ENCODE data around the gene NFATC1.

The NFATC1 gene

GRCh38 chr18:79413901-79414300, 18.2 kb downstream of the NFATC1 start:
- H3K27ac Mint-ChIP-seq: peak overlapping the region; percentile 41
- H3K4me1 Mint-ChIP-seq (ENCODE audit: low read depth): peaks cover 27% of the 10 kb centered on the region
- no peak overlapping the region for H3K4me3 Mint-ChIP-seq
- H3K9me3 Mint-ChIP-seq (ENCODE audit: low read depth): no peaks in the 10 kb centered on the region
- H3K36me3 Mint-ChIP-seq: peaks cover 3% of the 10 kb centered on the region
- no peaks in the 10 kb centered on the region for H3K27me3 Mint-ChIP-seq

- Mint-ChIP-seq H3K9me3 (ENCODE audit: low read depth) (no peaks in the 10 kb centered on the region), H3K4me3 (no peak overlapping the region), H3K27me3 (no peaks in the 10 kb centered on the region), H3K36me3 (peaks cover 5% of the 10 kb centered on the region), H3K4me1 (ENCODE audit: low read depth) (peaks cover 36% of the 10 kb centered on the region), H3K27ac (no peak overlapping the region)
Observed at GRCh38 chr18:79416022-79416676, 20.4 kb downstream of the NFATC1 start.

- Mint-ChIP-seq H3K27ac (no peak overlapping the region), H3K36me3 (peaks cover 5% of the 10 kb centered on the region), H3K9me3 (ENCODE audit: low read depth) (no peaks in the 10 kb centered on the region), H3K4me3 (no peak overlapping the region), H3K4me1 (ENCODE audit: low read depth) (peaks cover 36% of the 10 kb centered on the region), H3K27me3 (no peaks in the 10 kb centered on the region)
Observed at GRCh38 chr18:79416677-79417052, 20.9 kb downstream of the NFATC1 start.

GRCh38 chr18:79418236-79418635, 22.5 kb downstream of the NFATC1 start:
- H3K27me3 Mint-ChIP-seq: no peaks in the 10 kb centered on the region
- no peak overlapping the region for H3K4me3 Mint-ChIP-seq

GRCh38 chr18:79418642-79419041, 22.9 kb downstream of the NFATC1 start:
- H3K9me3 Mint-ChIP-seq (ENCODE audit: low read depth): no peaks in the 10 kb centered on the region
- no peak overlapping the region for H3K4me3 Mint-ChIP-seq
- no peaks in the 10 kb centered on the region for H3K27me3 Mint-ChIP-seq
- peaks cover 35% of the 10 kb centered on the region for H3K4me1 Mint-ChIP-seq (ENCODE audit: low read depth)
- H3K27ac Mint-ChIP-seq: no peak overlapping the region
- peaks cover 4% of the 10 kb centered on the region for H3K36me3 Mint-ChIP-seq

More at GRCh38 chr18:79418236-79418635, 22.5 kb downstream of the NFATC1 start:
- Mint-ChIP-seq H3K9me3 (ENCODE audit: low read depth) (no peaks in the 10 kb centered on the region), H3K36me3 (peaks cover 4% of the 10 kb centered on the region), H3K27ac (no peak overlapping the region), H3K4me1 (ENCODE audit: low read depth) (peaks cover 36% of the 10 kb centered on the region)

- Mint-ChIP-seq H3K4me1 (ENCODE audit: low read depth) (peaks cover 33% of the 10 kb centered on the region), H3K27ac (peak overlapping the region; percentile 41), H3K4me3 (no peak overlapping the region), H3K9me3 (ENCODE audit: low read depth) (no peaks in the 10 kb centered on the region), H3K36me3 (peaks cover 4% of the 10 kb centered on the region), H3K27me3 (no peaks in the 10 kb centered on the region)
Observed at GRCh38 chr18:79420033-79420745, 24.5 kb downstream of the NFATC1 start.

GRCh38 chr18:79421275-79421857, 25.6 kb downstream of the NFATC1 start:
- no peaks in the 10 kb centered on the region for H3K27me3 Mint-ChIP-seq
- no peak overlapping the region for H3K4me3 Mint-ChIP-seq
- no peaks in the 10 kb centered on the region for H3K9me3 Mint-ChIP-seq (ENCODE audit: low read depth)
- no peak overlapping the region for H3K27ac Mint-ChIP-seq
- peaks cover 34% of the 10 kb centered on the region for H3K4me1 Mint-ChIP-seq (ENCODE audit: low read depth)
- peaks cover 4% of the 10 kb centered on the region for H3K36me3 Mint-ChIP-seq

GRCh38 chr18:79422022-79422782, 26.5 kb downstream of the NFATC1 start:
- H3K9me3 Mint-ChIP-seq (ENCODE audit: low read depth): no peaks in the 10 kb centered on the region
- no peaks in the 10 kb centered on the region for H3K27me3 Mint-ChIP-seq
- H3K36me3 Mint-ChIP-seq: peaks cover 4% of the 10 kb centered on the region
- peak overlapping the region; percentile 22 for H3K27ac Mint-ChIP-seq
- no peak overlapping the region for H3K4me3 Mint-ChIP-seq
- H3K4me1 Mint-ChIP-seq (ENCODE audit: low read depth): peaks cover 30% of the 10 kb centered on the region

GRCh38 chr18:79422783-79423165, 27.0 kb downstream of the NFATC1 start:
- Mint-ChIP-seq H3K4me3 (no peak overlapping the region), H3K9me3 (ENCODE audit: low read depth) (no peaks in the 10 kb centered on the region), H3K27me3 (no peaks in the 10 kb centered on the region), H3K4me1 (ENCODE audit: low read depth) (peaks cover 30% of the 10 kb centered on the region), H3K36me3 (peaks cover 4% of the 10 kb centered on the region), H3K27ac (no peak overlapping the region)

- no peaks in the 10 kb centered on the region for H3K27me3 Mint-ChIP-seq
- H3K4me3 Mint-ChIP-seq: no peak overlapping the region
- H3K4me1 Mint-ChIP-seq (ENCODE audit: low read depth): peaks cover 33% of the 10 kb centered on the region
- peaks cover 4% of the 10 kb centered on the region for H3K36me3 Mint-ChIP-seq
- H3K27ac Mint-ChIP-seq: no peak overlapping the region
- H3K9me3 Mint-ChIP-seq (ENCODE audit: low read depth): no peaks in the 10 kb centered on the region
Observed at GRCh38 chr18:79423211-79424007, 27.7 kb downstream of the NFATC1 start.

GRCh38 chr18:79424008-79424565, 28.4 kb downstream of the NFATC1 start:
- H3K4me1 Mint-ChIP-seq (ENCODE audit: low read depth): peaks cover 34% of the 10 kb centered on the region
- H3K9me3 Mint-ChIP-seq (ENCODE audit: low read depth): no peaks in the 10 kb centered on the region

GRCh38 chr18:79424880-79425568, 29.3 kb downstream of the NFATC1 start:
- Mint-ChIP-seq H3K4me1 (ENCODE audit: low read depth) (peaks cover 38% of the 10 kb centered on the region), H3K27ac (peak overlapping the region; percentile 70), H3K9me3 (ENCODE audit: low read depth) (no peaks in the 10 kb centered on the region), H3K4me3 (no peak overlapping the region), H3K36me3 (peaks cover 2% of the 10 kb centered on the region), H3K27me3 (no peaks in the 10 kb centered on the region)

More at GRCh38 chr18:79424008-79424565, 28.4 kb downstream of the NFATC1 start:
- H3K4me3 Mint-ChIP-seq: no peak overlapping the region
- no peaks in the 10 kb centered on the region for H3K27me3 Mint-ChIP-seq
- peaks cover 4% of the 10 kb centered on the region for H3K36me3 Mint-ChIP-seq
- H3K27ac Mint-ChIP-seq: peak overlapping the region; percentile 70

GRCh38 chr18:79425569-79425886, 29.8 kb downstream of the NFATC1 start:
- H3K9me3 Mint-ChIP-seq (ENCODE audit: low read depth): no peaks in the 10 kb centered on the region
- H3K4me3 Mint-ChIP-seq: no peak overlapping the region
- peaks cover 33% of the 10 kb centered on the region for H3K4me1 Mint-ChIP-seq (ENCODE audit: low read depth)
- no peaks in the 10 kb centered on the region for H3K27me3 Mint-ChIP-seq
- no peak overlapping the region for H3K27ac Mint-ChIP-seq
- peaks cover 2% of the 10 kb centered on the region for H3K36me3 Mint-ChIP-seq

All from activated naive CD8-positive, alpha-beta T cell (primary cell).